Measurements from ENCODE around the gene DGKB. TPM values are rescaled to one million over a fixed set of nuclear protein-coding genes. Genes with fewer than 3 reads are reported as not detected.

Gene DGKB
- total RNA-seq, 1 donor from 2014 or later: not detected

- H3K4me3 ChIP-seq: no peak overlapping the region
- H3K4me1 ChIP-seq: no peaks in the 10 kb centered on the region
- no peak for TF ChIP-seq CTCF (IDR thresholded peaks at IDR 0.05)
- no peaks in the 10 kb centered on the region for H3K36me3 ChIP-seq
- no peaks in the 10 kb centered on the region for H3K27me3 ChIP-seq
- no peaks in the 10 kb centered on the region for H3K9me3 ChIP-seq
- H3K27ac ChIP-seq: no peak overlapping the region
- no peak for DNase-seq (ENCODE audit: low spot score in 2 of 2)
- intact Hi-C loops (cut with DNase I): no loop called here
These were observed 381.4 kb downstream of the DGKB start for GRCh38 chr7:14521183-14521582.

GRCh38 chr7:14510268-14510667 is 392.3 kb downstream of the DGKB start:
- Histone ChIP-seq H3K4me1 (no peaks in the 10 kb centered on the region), H3K36me3 (no peaks in the 10 kb centered on the region), H3K27me3 (no peaks in the 10 kb centered on the region), H3K9me3 (no peaks in the 10 kb centered on the region), H3K4me3 (no peak overlapping the region), H3K27ac (no peak overlapping the region)
- DNase-seq (ENCODE audit: low spot score in 2 of 2): no peak
- no peak for TF ChIP-seq CTCF (IDR thresholded peaks at IDR 0.05)
- intact Hi-C loops (cut with DNase I): no loop called here

- no peak for DNase-seq (ENCODE audit: low spot score in 2 of 2)
- intact Hi-C loops (cut with DNase I): no loop called here
- Histone ChIP-seq H3K36me3 (no peaks in the 10 kb centered on the region), H3K27me3 (no peaks in the 10 kb centered on the region), H3K27ac (no peak overlapping the region), H3K4me1 (no peaks in the 10 kb centered on the region), H3K9me3 (no peaks in the 10 kb centered on the region), H3K4me3 (no peak overlapping the region)
- no peak for TF ChIP-seq CTCF (IDR thresholded peaks at IDR 0.05)
These were observed 394.9 kb downstream of the DGKB start for GRCh38 chr7:14507617-14508016.

- DNase-seq (ENCODE audit: low spot score in 2 of 2): no peak
- H3K9me3 ChIP-seq: peaks cover 0 to 3% of the 10 kb centered on the region in 2 donors
- intact Hi-C loops (cut with DNase I): no loop called here
- no peak overlapping the region for H3K4me3 ChIP-seq
- no peak overlapping the region for H3K27ac ChIP-seq
- no peaks in the 10 kb centered on the region for H3K4me1 ChIP-seq
- H3K36me3 ChIP-seq: no peaks in the 10 kb centered on the region
- no peak for TF ChIP-seq CTCF (IDR thresholded peaks at IDR 0.05)
- no peaks in the 10 kb centered on the region for H3K27me3 ChIP-seq
These were observed 396.6 kb downstream of the DGKB start for GRCh38 chr7:14505906-14506305.

- H3K27me3 ChIP-seq: no peaks in the 10 kb centered on the region
- intact Hi-C loops (cut with DNase I): no loop called here
- peaks cover 0 to 3% of the 10 kb centered on the region in 2 donors for H3K9me3 ChIP-seq
- no peak for DNase-seq (ENCODE audit: low spot score in 2 of 2)
- no peaks in the 10 kb centered on the region for H3K36me3 ChIP-seq
- TF ChIP-seq CTCF (IDR thresholded peaks at IDR 0.05): no peak
- H3K27ac ChIP-seq: no peak overlapping the region
- H3K4me3 ChIP-seq: no peak overlapping the region
- H3K4me1 ChIP-seq: no peaks in the 10 kb centered on the region
These were observed 398.4 kb downstream of the DGKB start for GRCh38 chr7:14504134-14504533.

GRCh38 chr7:14503623-14504022 is 398.9 kb downstream of the DGKB start:
- Histone ChIP-seq H3K36me3 (no peaks in the 10 kb centered on the region), H3K27ac (no peak overlapping the region), H3K4me1 (no peaks in the 10 kb centered on the region), H3K4me3 (no peak overlapping the region), H3K9me3 (peaks cover 0 to 3% of the 10 kb centered on the region in 2 donors), H3K27me3 (no peaks in the 10 kb centered on the region)
- intact Hi-C loops (cut with DNase I): no loop called here
- no peak for TF ChIP-seq CTCF (IDR thresholded peaks at IDR 0.05)
- no peak for DNase-seq (ENCODE audit: low spot score in 2 of 2)

Data from ascending aorta (tissue), 2 donors.